PC-9 (cell line): ENCODE results near the gene ADRA2B.
"Not testable (repeated sequence)": the region's sequence is repeated elsewhere in the genome, so short reads cannot be mapped to it uniquely, and the experiment has no call there.

Source experiments
- EZH2 ChIP-seq: fragments of 200-600 bp; sonication (generic); IDR thresholded peaks from 2 replicates; pipeline ENCODE4 v1.8.0; 2017; ENCODE audit warnings: antibody characterized with exemption, low read depth
- TF ChIP-seq, protein P1 (sequence below): fragments of 200-600 bp; sonication (generic); conservative IDR thresholded peaks from 2 replicates; pipeline ENCODE4 v1.6.1; 2017; ENCODE audit warnings: mixed run types, antibody characterized with exemption, mild to moderate bottlenecking, moderate library complexity

DNA sequence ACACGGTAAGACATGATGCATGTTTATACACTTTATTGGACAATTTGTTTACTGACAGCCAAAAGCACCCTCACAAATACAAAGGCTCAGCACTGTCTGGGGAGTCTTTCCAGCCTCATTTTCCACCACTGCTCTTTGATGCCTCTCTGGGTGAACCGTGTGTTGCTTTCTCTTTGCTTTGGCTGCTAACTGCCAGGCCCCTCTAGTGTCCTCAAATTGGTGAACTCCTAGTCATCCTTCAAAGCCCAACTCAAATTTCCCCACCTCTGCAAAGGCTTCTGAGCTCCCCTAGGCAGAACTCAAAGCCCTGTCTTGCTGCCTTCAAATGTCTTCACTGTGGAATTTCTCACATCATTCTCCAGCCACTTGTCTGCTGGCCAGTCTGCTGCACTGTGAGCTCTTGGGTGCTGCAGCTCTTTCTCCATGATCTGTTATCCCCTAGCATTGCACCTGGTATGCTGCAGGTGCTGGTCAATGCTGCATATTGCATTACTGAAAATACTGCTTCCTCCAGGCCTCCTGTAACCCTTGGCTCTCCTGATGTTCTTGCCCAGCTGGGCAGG, 49.2 kb downstream of the ADRA2B start:
- TF ChIP-seq, protein P1, sequence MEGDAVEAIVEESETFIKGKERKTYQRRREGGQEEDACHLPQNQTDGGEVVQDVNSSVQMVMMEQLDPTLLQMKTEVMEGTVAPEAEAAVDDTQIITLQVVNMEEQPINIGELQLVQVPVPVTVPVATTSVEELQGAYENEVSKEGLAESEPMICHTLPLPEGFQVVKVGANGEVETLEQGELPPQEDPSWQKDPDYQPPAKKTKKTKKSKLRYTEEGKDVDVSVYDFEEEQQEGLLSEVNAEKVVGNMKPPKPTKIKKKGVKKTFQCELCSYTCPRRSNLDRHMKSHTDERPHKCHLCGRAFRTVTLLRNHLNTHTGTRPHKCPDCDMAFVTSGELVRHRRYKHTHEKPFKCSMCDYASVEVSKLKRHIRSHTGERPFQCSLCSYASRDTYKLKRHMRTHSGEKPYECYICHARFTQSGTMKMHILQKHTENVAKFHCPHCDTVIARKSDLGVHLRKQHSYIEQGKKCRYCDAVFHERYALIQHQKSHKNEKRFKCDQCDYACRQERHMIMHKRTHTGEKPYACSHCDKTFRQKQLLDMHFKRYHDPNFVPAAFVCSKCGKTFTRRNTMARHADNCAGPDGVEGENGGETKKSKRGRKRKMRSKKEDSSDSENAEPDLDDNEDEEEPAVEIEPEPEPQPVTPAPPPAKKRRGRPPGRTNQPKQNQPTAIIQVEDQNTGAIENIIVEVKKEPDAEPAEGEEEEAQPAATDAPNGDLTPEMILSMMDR = not testable (repeated sequence)
- not testable (repeated sequence) for TF ChIP-seq EZH2
